K562 (cell line): ENCODE data around the gene TAT. TPM values are rescaled to one million over a fixed set of nuclear protein-coding genes. Genes with fewer than 3 reads are reported as not detected.

Source experiments
- ATAC-seq: fragments of 200-7000 bp; cut with Tn5 transposase; 3 replicates; pipeline ENCODE4 v1.9.1; 2020; ENCODE audit warnings: moderate library complexity
- BruUV-seq: library from RNA; stranded (reverse); fragments of 400-500 nt; replicated peaks from 2 replicates; lab custom pipeline; 2021; lab: Mats Ljungman, UMichigan
- CTCF ChIA-PET: fragments of 300-600 bp; formaldehyde crosslinking; extraction: SDS; loops from one replicate; lab custom pipeline; 2021; ENCODE audit warnings: low intra/inter-chr PET ratio; lab: Yijun Ruan, JAX
- POLR2A ChIA-PET: fragments of 300-600, 350-650 bp; sonication (Branson Sonifier 250); formaldehyde crosslinking; extraction: SDS; loops from one replicate; lab custom pipeline; 2021; ENCODE audit warnings: antibody characterized with exemption, inconsistent platforms; lab: Yijun Ruan, JAX
- DNase-seq, 4 experiments: peaks; one replicate each; pipeline versions ENCODE4 v3.0.0 to v3.0.0-alpha.2; 2011 to 2018; ENCODE audit warnings: low spot score in 3 of 4, mixed read lengths in 3 of 4; ENCODE audit errors: extremely low read depth in 1 of 4
- FAIRE-seq: peaks from 2 replicates; lab custom pipeline; 2011; peaks lifted over from hg19 to GRCh38; lab: Jason Lieb, UNC
- H2AFZ ChIP-seq: 2 replicates; pipeline ENCODE4 v1.6.0; 2011; ENCODE audit warnings: low read depth, low read length, control low read depth, inconsistent platforms
- H3K27ac ChIP-seq: fragments of 200-600 bp; 3 replicates; pipeline ENCODE4 v1.8.0; 2011; ENCODE audit warnings: low read depth, mild to moderate bottlenecking, control low read depth, inconsistent platforms, low read length, moderate library complexity, mixed read lengths; ENCODE audit errors: extremely low read depth
- H3K27me3 ChIP-seq, 2 experiments: fragments of 300-600 bp in 1 of 2; 2 replicates in 1 of 2; 3 replicates in 1 of 2; pipeline versions ENCODE4 v1.6.0 to v1.8.0; 2011; ENCODE audit warnings: inconsistent platforms in 2 of 2, low read length in 2 of 2, mild to moderate bottlenecking in 1 of 2, mixed read lengths in 1 of 2, moderate library complexity in 1 of 2; ENCODE audit not compliant: control insufficient read depth in 2 of 2, insufficient read depth in 2 of 2
- H3K36me3 ChIP-seq: fragments of 300-600 bp; 3 replicates; pipeline ENCODE4 v1.8.0; 2011; ENCODE audit warnings: mild to moderate bottlenecking, low read length, inconsistent platforms; ENCODE audit not compliant: control insufficient read depth, insufficient read depth
- H3K4me1 ChIP-seq, 2 experiments: fragments of 200-600 bp in 1 of 2; replicated peaks in 1 of 2; 2 replicates in 1 of 2; 3 replicates in 1 of 2; pipeline versions ENCODE4 v1.5.1 to v1.8.0; 2011; ENCODE audit warnings: inconsistent platforms in 2 of 2, low read length in 2 of 2, mild to moderate bottlenecking in 1 of 2, mixed read lengths in 1 of 2, moderate library complexity in 1 of 2; ENCODE audit not compliant: control insufficient read depth in 2 of 2, insufficient read depth in 2 of 2
- H3K4me2 ChIP-seq: 2 replicates; pipeline ENCODE4 v1.6.1; 2011; ENCODE audit warnings: low read length, control low read depth, inconsistent platforms, mixed read lengths; ENCODE audit not compliant: insufficient read depth
- H3K4me3 ChIP-seq: fragments of 200-600 bp; sonication (generic), shearing (Covaris generic); 2 replicates; pipeline ENCODE4 v1.5.1; 2016; ENCODE audit warnings: control low read depth, inconsistent platforms
- H3K79me2 ChIP-seq: fragments of 200-600 bp; 3 replicates; pipeline ENCODE4 v1.8.0; 2011; ENCODE audit warnings: low read length, inconsistent platforms; ENCODE audit not compliant: control insufficient read depth, insufficient read depth
- H3K9ac ChIP-seq, 2 experiments: 2 replicates each; pipeline versions ENCODE4 v1.6.0 to v1.6.1; 2011; ENCODE audit warnings: low read depth in 2 of 2, low read length in 2 of 2, control low read depth in 1 of 2, inconsistent platforms in 1 of 2, mild to moderate bottlenecking in 1 of 2, mixed read lengths in 1 of 2; ENCODE audit not compliant: insufficient read depth in 1 of 2
- H3K9me1 ChIP-seq: one replicate; pipeline ENCODE4 v1.6.0; 2011; ENCODE audit warnings: inconsistent platforms, mild to moderate bottlenecking, low read length, moderate library complexity; ENCODE audit not compliant: control insufficient read depth, insufficient read depth
- H3K9me3 ChIP-seq: replicated peaks from 2 replicates; pipeline ENCODE4 v1.5.1; 2011; ENCODE audit warnings: low read depth, low read length, inconsistent platforms; ENCODE audit not compliant: control insufficient read depth, insufficient read depth
- H4K20me1 ChIP-seq: replicated peaks from 2 replicates; pipeline ENCODE4 v1.6.1; 2011; ENCODE audit warnings: low read length, inconsistent platforms, mixed read lengths; ENCODE audit not compliant: control insufficient read depth, insufficient read depth
- CEBPG ChIP-seq, 3 experiments: fragments of 200-800 bp in 1 of 3; sonication (Bioruptor generic) in 1 of 3; sonication (generic) in 1 of 3; formaldehyde crosslinking in 1 of 3; IDR thresholded peaks in 2 of 3; conservative IDR thresholded peaks in 1 of 3; 2 replicates each; pipeline versions ENCODE4 v1.6.1 to v1.8.0; 2016 to 2022; ENCODE audit warnings: missing compliant biosample characterization in 2 of 3, missing genetic modification characterization in 2 of 3, mild to moderate bottlenecking in 1 of 3, missing genetic modification reagents in 1 of 3
- RFX5 ChIP-seq: IDR thresholded peaks from 2 replicates; pipeline ENCODE4 v1.6.1; 2011; ENCODE audit warnings: low read depth, mild to moderate bottlenecking, improper control_type of control experiment, low read length
- TRIM24 ChIP-seq, 2 experiments: fragments of 450-650 bp; IDR thresholded peaks; 2 replicates each; pipeline ENCODE4 v1.6.1; 2016
- WGBS: fragments of 100-300 bp; shearing (Covaris generic); methylation state at CpG from one replicate; pipeline ENCODE4 v1.1.6; 2016; ENCODE audit warnings: low coverage, mixed read lengths; ENCODE audit not compliant: insufficient coverage; ENCODE audit errors: missing lambda C conversion rate; 5-methylcytosine and 5-hydroxymethylcytosine counted together
- in situ Hi-C: fragments of 300-500 bp; cut with MboI; formaldehyde crosslinking; loops from 4 replicates; pipeline ENCODE4 v1.15.0; 2018; ENCODE audit warnings: inconsistent platforms, mixed read lengths
- intact Hi-C: fragments of 100-400 bp; cut with micrococcal nuclease; formaldehyde crosslinking; loops from 2 replicates; pipeline ENCODE4 v1.14.2; 2022
- polyA plus RNA-seq, 8 experiments: library from polyadenylated mRNA; depleted of rRNA in 4 of 8; stranded (reverse) in 5 of 8; unstranded in 3 of 8; fragments of >200 nt; fragmentation: Nextera tagmentation in 2 of 8; fragmentation: Illumina TruSeq in 1 of 8; extraction: Ambion mirVana in 2 of 8; extraction: Trizol in 1 of 8; gene quantifications; 2 replicates each; pipeline versions ENCODE4 v1.2.1 to v1.2.3, GENCODE V29; 2011 to 2014; ENCODE audit warnings: inconsistent platforms in 1 of 8, missing spikeins in 1 of 8
- total RNA-seq, 7 experiments: library from RNA; depleted of rRNA in 6 of 7; stranded (reverse); fragments of >200 nt in 6 of 7; fragmentation: Illumina TruSeq in 2 of 7; extraction: Trizol in 2 of 7; gene quantifications; 2 replicates each; pipeline versions ENCODE4 v1.2.1 to v1.2.3, GENCODE V29; 2011 to 2021; ENCODE audit warnings: low replicate concordance in 1 of 7

Gene TAT
- total and polyA plus RNA-seq, 9 of the 15 experiments (the other 6 are each of a cell fraction or from before 2014, with no cell fraction given) = 0.04 to 0.24 (median 0.04) TPM; not detected in 6

DNA sequence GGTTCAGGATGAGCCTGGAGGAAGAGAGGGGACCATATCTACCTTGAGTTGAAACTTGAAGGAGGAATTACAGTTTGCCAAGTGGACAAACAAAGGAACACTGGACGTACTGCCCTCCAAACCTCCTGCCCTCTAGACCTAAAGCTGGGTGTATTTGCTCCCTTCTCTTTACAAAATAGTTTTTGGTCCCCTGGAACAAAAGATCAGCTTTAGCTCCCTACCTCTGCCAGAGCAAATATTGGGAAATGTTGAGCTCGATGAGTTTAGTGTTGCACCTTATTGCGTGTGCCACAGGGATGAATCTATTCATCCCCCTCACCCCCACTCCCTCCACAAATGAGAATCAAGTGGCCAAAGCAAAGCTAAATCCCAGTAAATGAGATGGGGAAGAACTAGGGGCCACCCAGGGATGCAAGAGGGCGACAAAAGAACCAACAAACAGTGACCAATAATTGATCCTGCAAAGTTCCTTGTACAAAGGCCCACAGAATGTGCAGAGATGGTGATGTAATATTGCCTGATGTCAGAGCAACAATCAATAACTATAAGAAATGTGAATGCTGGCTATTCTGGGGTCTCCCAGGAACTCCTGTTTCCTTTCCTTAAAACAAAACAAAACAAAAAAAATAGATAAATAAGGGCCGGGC is 17.2 kb upstream of the TAT start:
- no peak for DNase-seq
- H3K27me3 ChIP-seq = peaks cover 8 to 14% of the 10 kb centered on the region in 2 experiments; a peak in 4 of 5 replicates
- FAIRE-seq = no peak
- no peak overlapping the region for H3K9ac ChIP-seq
- no peak overlapping the region for H2AFZ ChIP-seq
- H3K9me1 ChIP-seq = no peaks in the 10 kb centered on the region
- no peak overlapping the region for H3K4me3 ChIP-seq
- no peak for ATAC-seq
- WGBS = 0% methylated on average over 5 of the region's 5 CpGs
- no peaks in the 10 kb centered on the region for H3K79me2 ChIP-seq
- no peak overlapping the region for H3K4me2 ChIP-seq
- ChIA-PET POLR2A (no interaction called here), CTCF (no interaction called here)
- H3K36me3 ChIP-seq = no peaks in the 10 kb centered on the region
- H3K27ac ChIP-seq = no peak overlapping the region
- no TSS peak for BruUV-seq
- in situ Hi-C loops (no loop called here), intact Hi-C loops (no loop called here)
- no peaks in the 10 kb centered on the region for H3K4me1 ChIP-seq
- no peaks in the 10 kb centered on the region for H3K9me3 ChIP-seq
- H4K20me1 ChIP-seq = no peaks in the 10 kb centered on the region
- TF ChIP-seq TRIM24 (IDR thresholded peaks at IDR 0.05) (peak in 1 of 2 experiments; percentile 10; a peak in 1 of 4 replicates), CEBPG (CRISPR knock-in tag; IDR thresholded peaks at IDR 0.05) (no peak), CEBPG (tag; conservative IDR thresholded peaks at IDR 0.05 in 1 of 2, IDR thresholded peaks at IDR 0.05 in 1 of 2) (peak in 1 of 2 experiments; percentile 78; a peak in 2 of 4 replicates), RFX5 (no peak)
